HG03439 (cell line): ENCODE data around the gene DNHD1.
A peak's percentile ranks its signal among the peaks of the same experiment; 100 is the strongest.
"Not testable (repeated sequence)": the region's sequence is repeated elsewhere in the genome, so short reads cannot be mapped to it uniquely, and the experiment has no call there.

ENCODE experiments used
- ATAC-seq: cut with Tn5 transposase; IDR thresholded peaks from one replicate; pipeline ENCODE4 v1.9.1; 2021; ENCODE audit warnings: mild to moderate bottlenecking, moderate library complexity; ENCODE audit not compliant: unreplicated experiment

DNHD1 gene

DNA sequence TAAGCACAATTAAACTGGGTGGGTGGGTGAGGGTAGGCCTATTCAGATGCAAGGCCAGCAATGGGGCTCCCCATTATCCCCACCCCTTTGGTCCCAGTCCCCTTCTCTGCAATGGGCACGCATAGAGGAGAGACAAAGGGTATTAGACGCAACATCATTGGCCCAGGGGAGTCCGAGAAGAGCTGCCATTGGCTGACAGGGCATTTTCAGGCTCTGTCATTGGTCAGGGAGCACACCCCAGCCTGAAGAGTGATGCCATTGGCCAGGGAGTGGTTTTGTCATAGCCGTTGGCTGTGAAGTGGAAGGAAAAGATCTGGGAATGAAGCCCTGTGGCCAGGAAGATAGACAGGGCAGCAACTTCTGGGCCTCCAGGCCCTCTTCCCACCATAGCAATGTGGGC is 20.5 kb upstream of the DNHD1 start:
- ATAC-seq: no peak

DNA sequence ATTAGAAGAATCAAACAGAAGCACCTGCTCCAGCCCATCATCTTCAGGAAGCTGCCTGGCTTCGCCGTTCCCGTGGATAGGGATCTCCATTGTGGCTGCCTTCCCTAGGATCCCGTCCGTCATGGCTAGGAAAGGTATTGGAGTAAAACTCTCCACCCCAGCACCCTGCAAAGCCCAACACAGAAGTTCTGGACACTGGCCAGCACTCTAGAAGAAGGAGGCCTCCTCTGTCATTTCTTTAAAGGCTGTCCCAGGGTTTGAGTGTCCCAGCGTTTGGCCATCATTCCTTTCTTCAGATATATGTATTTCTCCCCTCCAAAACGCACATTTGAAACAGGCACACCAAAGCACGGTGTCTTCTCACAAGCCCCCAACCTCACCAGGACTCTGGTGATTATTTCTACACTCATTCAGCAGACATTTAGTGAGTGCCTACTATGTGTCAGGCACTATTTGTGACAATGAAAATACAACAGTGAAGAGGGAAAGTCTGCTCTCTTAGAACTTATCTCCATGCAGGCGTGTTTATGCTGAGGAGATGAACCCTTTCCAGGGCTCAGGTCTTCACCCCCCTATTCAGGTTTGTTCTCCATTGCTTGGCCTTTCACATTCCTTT is 16.7 kb upstream of the DNHD1 start:
- no peak for ATAC-seq

DNA sequence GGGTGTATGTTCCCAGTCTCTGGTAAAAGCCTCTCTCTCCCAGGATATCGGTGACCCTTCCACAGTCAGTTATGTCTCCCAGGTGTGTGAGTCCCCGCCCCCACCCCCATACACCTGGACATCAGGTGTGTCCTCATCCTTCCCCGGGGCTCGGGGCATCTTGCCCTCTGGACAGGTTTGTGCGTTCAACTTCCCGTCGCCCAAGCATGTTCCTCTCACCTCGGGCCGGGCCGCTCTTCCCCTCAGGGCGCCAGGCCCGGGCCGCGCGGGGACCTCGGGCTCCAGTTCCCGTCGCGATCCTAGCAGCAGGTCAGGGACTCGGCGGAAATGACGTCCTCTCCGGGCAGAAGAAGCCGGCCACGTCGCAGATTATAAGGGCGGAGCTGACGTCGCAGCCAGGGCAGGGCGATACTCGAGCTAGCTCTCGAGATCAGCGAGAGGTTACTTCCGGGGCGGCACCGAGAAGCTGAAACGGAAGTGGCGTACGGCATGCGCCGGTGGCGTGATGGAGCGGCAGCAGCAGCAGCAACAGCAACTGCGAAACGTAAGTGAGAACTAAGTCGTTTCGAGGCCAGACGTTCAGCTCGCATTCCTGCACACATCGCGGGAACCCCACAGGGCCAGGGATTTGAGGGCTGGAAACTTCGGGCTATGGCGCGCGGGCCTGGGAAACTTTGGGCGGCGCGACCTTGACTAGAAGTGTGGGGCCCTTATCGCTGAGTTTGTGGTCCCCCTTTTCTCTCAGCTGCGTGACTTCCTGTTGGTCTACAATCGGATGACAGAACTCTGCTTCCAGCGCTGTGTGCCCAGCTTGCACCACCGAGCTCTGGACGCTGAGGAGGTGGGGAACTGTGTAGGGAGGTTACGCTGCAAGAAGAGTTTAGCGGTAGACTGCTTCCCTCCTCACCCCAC is 15.8 kb upstream of the DNHD1 start, which contains the start of the genes ARFIP2 and TIMM10B:
ARFIP2 (minus strand) TSS at position 320 of the 912 bp plus-strand sequence. CDS start 910 bp downstream, outside the sequence.
TIMM10B (plus strand) TSS at position 490 of the 912 bp plus-strand sequence; CDS start at position 506, 16 bp downstream.
- ATAC-seq: peak; percentile 99

GRCh38 chr11:6481924-6482275 is 15.2 kb upstream of the DNHD1 start:
- ATAC-seq: no peak

DNA sequence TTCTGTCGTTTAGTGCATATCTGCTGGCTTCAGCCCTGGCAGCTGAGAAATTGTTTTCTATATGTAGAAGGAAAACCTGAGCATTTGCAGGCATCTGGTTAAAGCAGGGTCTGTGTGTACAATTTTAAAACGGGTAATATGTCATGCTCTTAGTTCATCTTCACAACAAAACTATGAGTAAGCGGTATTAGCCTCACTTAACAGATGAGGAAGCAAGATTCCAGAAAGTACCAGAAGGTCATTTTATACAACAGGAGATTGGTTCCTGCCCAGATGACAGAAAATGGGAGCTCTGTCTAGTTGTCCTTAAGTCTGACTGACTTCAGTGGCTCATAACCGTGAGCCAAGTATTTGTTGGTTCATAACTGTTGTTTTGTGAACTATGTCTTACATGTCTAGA is 14.6 kb upstream of the DNHD1 start:
- no peak for ATAC-seq

- no peak for ATAC-seq
These were observed 14.1 kb upstream of the DNHD1 start for GRCh38 chr11:6483015-6483414.

- ATAC-seq: no peak
These were observed 11.4 kb upstream of the DNHD1 start for GRCh38 chr11:6485661-6486060.

DNA sequence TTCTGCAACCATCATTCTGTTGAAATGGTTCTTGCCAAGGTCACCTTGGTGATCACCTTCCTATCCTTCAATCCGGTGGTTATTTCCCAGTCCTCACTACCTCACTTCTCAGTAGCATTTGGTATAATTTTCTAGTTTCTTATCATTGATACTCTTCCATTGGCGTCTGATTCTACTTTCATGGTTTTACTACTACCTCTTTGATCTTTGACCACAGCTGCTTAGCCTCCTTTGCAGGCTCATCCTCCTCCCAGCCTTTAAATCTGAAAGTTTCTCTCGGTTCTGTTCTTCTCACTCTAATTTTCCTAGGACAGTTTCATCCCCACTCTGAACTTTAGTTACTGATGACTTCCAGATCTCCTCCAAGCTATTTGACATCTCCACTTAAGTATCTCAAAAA is 10.8 kb upstream of the DNHD1 start:
- ATAC-seq: no peak

DNA sequence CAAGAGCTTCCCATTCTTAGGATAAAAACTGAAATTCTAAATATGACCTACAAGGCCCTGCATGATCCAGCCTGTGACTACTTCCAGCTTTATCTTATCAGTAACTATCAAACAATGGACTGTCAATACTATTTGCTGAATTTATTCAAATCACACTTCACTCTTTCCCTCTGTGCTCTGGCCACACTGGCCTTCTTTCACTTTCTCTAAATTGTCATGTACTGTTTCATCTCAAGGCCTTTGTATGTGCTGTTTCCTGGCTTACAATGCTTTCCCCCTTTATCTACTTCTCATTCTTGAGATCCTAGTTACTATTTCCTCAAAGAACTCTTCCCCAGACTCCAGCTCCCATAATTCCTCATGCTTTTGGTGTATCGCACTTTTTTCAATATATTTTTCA is 10.1 kb upstream of the DNHD1 start:
- ATAC-seq: no peak

DNA sequence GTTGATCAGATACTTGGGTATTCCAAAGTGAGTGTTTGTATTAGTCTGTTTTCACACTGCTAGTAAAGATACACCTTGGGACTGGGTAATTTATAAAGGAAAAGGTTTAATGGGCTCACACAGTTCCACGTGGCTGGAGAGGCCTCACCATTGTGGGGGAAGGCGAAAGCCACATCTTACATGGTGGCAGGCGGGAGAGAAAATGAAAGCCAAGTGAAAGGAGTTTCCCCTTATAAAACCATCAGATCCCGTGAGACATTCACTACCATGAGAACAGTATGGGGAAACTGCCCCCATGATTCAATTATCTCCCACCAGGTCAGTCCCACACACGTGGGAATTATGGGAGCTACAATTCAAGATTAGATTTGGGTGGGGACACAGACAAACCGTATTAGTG is 8.7 kb upstream of the DNHD1 start:
- ATAC-seq: no peak

GRCh38 chr11:6488821-6489220 is 8.3 kb upstream of the DNHD1 start:
- ATAC-seq: no peak

GRCh38 chr11:6489306-6489705 is 7.8 kb upstream of the DNHD1 start:
- ATAC-seq: no peak

GRCh38 chr11:6498121-6498520 is 1.0 kb downstream of the DNHD1 start:
- no peak for ATAC-seq

DNA sequence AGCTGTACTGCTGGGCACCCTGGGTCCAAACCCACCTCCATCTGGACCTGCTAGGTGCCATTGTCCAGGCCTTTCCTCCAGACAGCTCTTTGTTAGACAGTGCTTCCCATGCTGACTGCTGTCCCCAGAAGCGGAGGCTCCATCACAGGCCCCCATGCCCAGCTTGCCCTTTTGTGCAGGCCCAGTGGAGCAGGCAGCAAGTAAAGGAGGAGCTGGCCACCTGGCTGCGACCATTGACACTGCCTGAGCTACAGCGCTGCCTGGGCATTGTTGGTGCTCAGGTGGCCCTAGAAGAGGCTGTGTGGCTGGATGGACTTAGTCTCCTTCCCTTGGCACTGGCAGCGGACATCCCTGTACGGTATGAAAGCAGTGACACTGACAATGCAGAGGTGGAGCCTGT is 1.5 kb downstream of the DNHD1 start:
- no peak for ATAC-seq

DNA sequence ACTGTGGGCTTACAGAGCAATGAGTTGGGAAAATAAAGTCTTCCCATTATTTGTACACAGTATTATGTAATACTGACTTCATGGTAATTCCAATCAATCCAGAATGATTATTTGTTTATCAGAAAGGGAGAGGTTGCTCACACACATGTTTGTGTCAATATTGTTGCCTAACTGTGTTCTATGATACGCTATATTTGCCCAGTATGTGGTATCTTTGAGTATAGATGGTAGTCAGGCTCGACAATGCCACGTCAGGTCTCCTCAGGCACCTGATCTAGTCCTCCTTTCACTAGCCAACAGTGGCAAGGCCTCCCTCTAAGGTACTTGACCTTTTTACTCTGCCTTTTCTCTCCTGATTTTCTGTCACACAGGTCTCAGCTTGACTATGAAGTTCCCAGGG is 5.3 kb downstream of the DNHD1 start:
- ATAC-seq: no peak

DNA sequence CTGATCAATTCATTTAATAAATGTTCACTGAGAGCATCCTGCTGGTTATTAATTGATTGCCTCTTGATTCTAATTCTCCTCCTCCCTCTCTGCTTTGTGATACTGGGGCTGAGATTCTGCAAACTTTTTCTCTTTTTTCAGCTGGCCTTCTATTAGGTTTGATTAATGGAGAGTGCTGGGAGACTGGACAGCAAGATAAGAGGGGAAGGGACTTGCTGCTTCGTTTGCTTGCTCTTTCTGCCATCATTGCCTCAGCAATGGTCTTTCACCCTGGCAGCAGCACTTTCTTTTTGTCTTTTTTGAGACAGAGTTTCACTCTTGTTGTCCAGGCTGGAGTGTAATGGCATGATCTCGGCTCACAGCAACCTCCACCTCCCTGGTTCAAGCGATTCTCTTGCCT is 7.1 kb downstream of the DNHD1 start:
- no peak for ATAC-seq

- no peak for ATAC-seq
These were observed 8.6 kb downstream of the DNHD1 start for GRCh38 chr11:6505577-6506240.

GRCh38 chr11:6516865-6517264 is 19.8 kb downstream of the DNHD1 start:
- ATAC-seq: no peak

DNA sequence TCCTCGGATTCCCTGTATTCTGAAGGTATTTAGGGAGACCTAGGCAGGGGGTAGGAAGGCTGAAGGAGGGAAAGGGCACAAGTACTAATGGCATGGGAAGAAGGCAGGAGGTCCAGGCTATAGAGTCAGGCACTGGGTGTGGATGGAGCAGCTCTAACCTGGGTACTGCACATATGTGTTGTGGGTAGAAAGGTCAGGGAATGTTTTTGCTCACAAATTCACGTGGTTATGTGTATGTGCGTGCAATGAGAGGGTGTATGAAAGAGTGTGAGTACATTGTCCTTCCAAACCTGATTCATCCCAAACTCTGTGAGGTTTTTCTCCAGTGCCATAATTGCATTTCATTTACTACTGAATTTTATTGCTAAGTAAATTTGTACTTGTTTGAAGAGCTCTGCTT is 23.2 kb downstream of the DNHD1 start:
- no peak for ATAC-seq

- not testable (repeated sequence) for ATAC-seq
These were observed 24.9 kb downstream of the DNHD1 start for GRCh38 chr11:6521946-6522345.

GRCh38 chr11:6523253-6523652 is 26.2 kb downstream of the DNHD1 start:
- ATAC-seq: no peak
